Measurements from ENCODE around the gene ALPL. TPM values are rescaled to one million over a fixed set of nuclear protein-coding genes. Genes with fewer than 3 reads are reported as not detected.

The ALPL gene
- total RNA-seq, 1 donor from 2014 or later: 6.6 TPM

- TF ChIP-seq POLR2A (IDR thresholded peaks at IDR 0.05) (no peak), POLR2AphosphoS5 (IDR thresholded peaks at IDR 0.05; ENCODE audit: insufficient read depth in 1 of 2, low read depth in 1 of 2) (no peak)
- TF ChIP-seq, protein P1, sequence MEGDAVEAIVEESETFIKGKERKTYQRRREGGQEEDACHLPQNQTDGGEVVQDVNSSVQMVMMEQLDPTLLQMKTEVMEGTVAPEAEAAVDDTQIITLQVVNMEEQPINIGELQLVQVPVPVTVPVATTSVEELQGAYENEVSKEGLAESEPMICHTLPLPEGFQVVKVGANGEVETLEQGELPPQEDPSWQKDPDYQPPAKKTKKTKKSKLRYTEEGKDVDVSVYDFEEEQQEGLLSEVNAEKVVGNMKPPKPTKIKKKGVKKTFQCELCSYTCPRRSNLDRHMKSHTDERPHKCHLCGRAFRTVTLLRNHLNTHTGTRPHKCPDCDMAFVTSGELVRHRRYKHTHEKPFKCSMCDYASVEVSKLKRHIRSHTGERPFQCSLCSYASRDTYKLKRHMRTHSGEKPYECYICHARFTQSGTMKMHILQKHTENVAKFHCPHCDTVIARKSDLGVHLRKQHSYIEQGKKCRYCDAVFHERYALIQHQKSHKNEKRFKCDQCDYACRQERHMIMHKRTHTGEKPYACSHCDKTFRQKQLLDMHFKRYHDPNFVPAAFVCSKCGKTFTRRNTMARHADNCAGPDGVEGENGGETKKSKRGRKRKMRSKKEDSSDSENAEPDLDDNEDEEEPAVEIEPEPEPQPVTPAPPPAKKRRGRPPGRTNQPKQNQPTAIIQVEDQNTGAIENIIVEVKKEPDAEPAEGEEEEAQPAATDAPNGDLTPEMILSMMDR (IDR thresholded peaks at IDR 0.05): no peak
- H3K27ac ChIP-seq: no peak overlapping the region
- DNase-seq (ENCODE audit: extremely low spot score in 2 of 2): no peak
- intact Hi-C loops (cut with DNase I): no loop called here
- H3K4me1 ChIP-seq: no peaks in the 10 kb centered on the region
- no peaks in the 10 kb centered on the region for H3K27me3 ChIP-seq
- no peak overlapping the region for H3K4me3 ChIP-seq
- no peaks in the 10 kb centered on the region for H3K9me3 ChIP-seq
- H3K36me3 ChIP-seq: no peaks in the 10 kb centered on the region
These were observed 98.6 kb downstream of the ALPL start for GRCh38 chr1:21607549-21608529.

DNA sequence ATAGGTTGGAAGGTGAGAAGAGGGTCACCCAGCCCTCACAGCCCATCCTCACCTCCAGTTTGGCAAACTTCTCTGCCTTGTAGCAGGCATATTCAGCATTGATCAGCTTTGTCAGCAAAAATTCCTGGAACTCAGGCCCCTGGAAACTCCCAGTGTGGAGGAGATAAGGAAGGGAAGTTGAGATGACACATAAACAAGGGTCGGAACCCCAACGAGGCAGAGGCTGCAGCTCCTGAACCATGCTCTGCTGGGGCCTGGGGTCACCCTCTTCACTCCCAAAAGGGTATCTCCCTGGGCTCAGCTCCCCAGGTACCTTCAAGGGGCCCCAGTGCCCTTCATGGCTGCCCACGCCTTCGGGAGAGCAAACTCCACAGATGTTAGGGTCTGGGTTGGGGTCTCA is 99.6 kb downstream of the ALPL start:
- H3K4me1 ChIP-seq: no peaks in the 10 kb centered on the region
- intact Hi-C loops (cut with DNase I): no loop called here
- H3K9me3 ChIP-seq: no peaks in the 10 kb centered on the region
- TF ChIP-seq POLR2AphosphoS5 (IDR thresholded peaks at IDR 0.05; ENCODE audit: insufficient read depth in 1 of 2, low read depth in 1 of 2) (no peak), POLR2A (IDR thresholded peaks at IDR 0.05) (no peak)
- TF ChIP-seq, protein P1 (IDR thresholded peaks at IDR 0.05): no peak
- no peak overlapping the region for H3K4me3 ChIP-seq
- H3K36me3 ChIP-seq: no peaks in the 10 kb centered on the region
- H3K27me3 ChIP-seq: no peaks in the 10 kb centered on the region
- DNase-seq (ENCODE audit: extremely low spot score in 2 of 2): no peak
- no peak overlapping the region for H3K27ac ChIP-seq

DNA sequence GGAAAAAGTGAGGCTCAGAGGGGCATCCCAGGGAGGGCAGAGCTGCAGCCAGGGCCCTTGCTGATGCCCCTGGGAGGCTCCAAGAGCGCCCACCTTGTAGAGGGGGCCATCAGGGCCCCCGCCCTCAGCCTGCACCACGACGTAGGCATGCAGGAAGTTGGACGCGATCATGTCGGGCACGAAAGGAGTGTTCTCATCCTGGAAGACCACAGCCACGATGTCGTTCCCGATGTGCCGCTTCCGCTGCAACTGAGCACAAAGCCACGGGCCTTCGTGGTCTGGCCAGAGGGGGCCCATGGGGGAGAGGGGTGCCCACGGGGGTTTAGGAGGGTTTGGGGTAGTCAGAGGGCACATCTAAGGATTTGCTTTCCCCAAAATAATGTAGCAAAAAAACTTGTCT is 100.8 kb downstream of the ALPL start:
- Histone ChIP-seq H3K27ac (no peak overlapping the region), H3K4me1 (no peaks in the 10 kb centered on the region)
- TF ChIP-seq POLR2AphosphoS5 (IDR thresholded peaks at IDR 0.05; ENCODE audit: insufficient read depth in 1 of 2, low read depth in 1 of 2) (no peak), POLR2A (IDR thresholded peaks at IDR 0.05) (no peak)
- TF ChIP-seq, protein P1 (IDR thresholded peaks at IDR 0.05): no peak

GRCh38 chr1:21610989-21611785 is 102.0 kb downstream of the ALPL start:
- TF ChIP-seq, protein P1 (IDR thresholded peaks at IDR 0.05): no peak
- TF ChIP-seq POLR2AphosphoS5 (IDR thresholded peaks at IDR 0.05; ENCODE audit: insufficient read depth in 1 of 2, low read depth in 1 of 2): no peak
- no peak for TF ChIP-seq POLR2A (IDR thresholded peaks at IDR 0.05)
- H3K36me3 ChIP-seq: no peaks in the 10 kb centered on the region
- intact Hi-C loops (cut with DNase I): no loop called here

More for the DNA sequence above, 100.8 kb downstream of the ALPL start:
- Histone ChIP-seq H3K4me3 (no peak overlapping the region), H3K27me3 (no peaks in the 10 kb centered on the region), H3K36me3 (no peaks in the 10 kb centered on the region), H3K9me3 (no peaks in the 10 kb centered on the region)
- no peak for DNase-seq (ENCODE audit: extremely low spot score in 2 of 2)
- intact Hi-C loops (cut with DNase I): no loop called here

More at GRCh38 chr1:21610989-21611785, 102.0 kb downstream of the ALPL start:
- Histone ChIP-seq H3K4me3 (no peak overlapping the region), H3K9me3 (no peaks in the 10 kb centered on the region), H3K4me1 (no peaks in the 10 kb centered on the region), H3K27ac (no peak overlapping the region), H3K27me3 (no peaks in the 10 kb centered on the region)
- no peak for DNase-seq (ENCODE audit: extremely low spot score in 2 of 2)
